ENCODE data around the gene SLC44A3.
A peak's percentile ranks its signal among the peaks of the same experiment; 100 is the strongest.

Gene SLC44A3

GRCh38 chr1:94819945-94820746 lies at the start of gene SLC44A3:
Gene SLC44A3 (plus strand): TSS chr1:94820357. CDS start chr1:94820452, 95 bp downstream.
- DNase-seq, result peak; percentile 15
- ATAC-seq, result peak; percentile 78

GRCh38 chr1:94772230-94772641 lies 47.9 kb upstream of the SLC44A3 start:
- no peak for DNase-seq
- ATAC-seq, result no peak

- ATAC-seq, result no peak
- DNase-seq, result no peak
Measured at GRCh38 chr1:94772845-94773244, 47.3 kb upstream of the SLC44A3 start.

- DNase-seq (no peak), ATAC-seq (no peak)
Measured at GRCh38 chr1:94773296-94773809, 46.8 kb upstream of the SLC44A3 start.

GRCh38 chr1:94773931-94774422 lies 46.2 kb upstream of the SLC44A3 start:
- no peak for ATAC-seq

GRCh38 chr1:94776474-94776873 lies 43.7 kb upstream of the SLC44A3 start:
- DNase-seq (no peak), ATAC-seq (no peak)

More at GRCh38 chr1:94773931-94774422, 46.2 kb upstream of the SLC44A3 start:
- no peak for DNase-seq

GRCh38 chr1:94777281-94777680 lies 42.9 kb upstream of the SLC44A3 start:
- ATAC-seq (no peak), DNase-seq (no peak)

GRCh38 chr1:94778808-94779207 lies 41.3 kb upstream of the SLC44A3 start:
- DNase-seq (no peak), ATAC-seq (no peak)

- no peak for ATAC-seq
- DNase-seq, result no peak
Measured at GRCh38 chr1:94783342-94784189, 36.6 kb upstream of the SLC44A3 start.

GRCh38 chr1:94784190-94784515 lies 36.0 kb upstream of the SLC44A3 start:
- ATAC-seq (no peak), DNase-seq (no peak)

GRCh38 chr1:94787691-94788090 lies 32.5 kb upstream of the SLC44A3 start:
- ATAC-seq (no peak), DNase-seq (no peak)

GRCh38 chr1:94790246-94790645 lies 29.9 kb upstream of the SLC44A3 start:
- DNase-seq (no peak), ATAC-seq (no peak)

- DNase-seq, result no peak
- ATAC-seq, result no peak
Measured at GRCh38 chr1:94790670-94791069, 29.5 kb upstream of the SLC44A3 start.

GRCh38 chr1:94792473-94793295 lies 27.5 kb upstream of the SLC44A3 start:
- no peak for DNase-seq
- peak; percentile 49 for ATAC-seq

- no peak for DNase-seq
- ATAC-seq, result no peak
Measured at GRCh38 chr1:94793296-94793656, 26.9 kb upstream of the SLC44A3 start.

- ATAC-seq, result no peak
- no peak for DNase-seq
Measured at GRCh38 chr1:94795434-94795833, 24.7 kb upstream of the SLC44A3 start.

GRCh38 chr1:94796266-94796665 lies 23.9 kb upstream of the SLC44A3 start:
- ATAC-seq (no peak), DNase-seq (no peak)

- no peak for ATAC-seq
- DNase-seq, result no peak
Measured at GRCh38 chr1:94797291-94797690, 22.9 kb upstream of the SLC44A3 start.

GRCh38 chr1:94798054-94798453 lies 22.1 kb upstream of the SLC44A3 start:
- DNase-seq, result no peak
- no peak for ATAC-seq

- DNase-seq (no peak), ATAC-seq (no peak)
Measured at GRCh38 chr1:94798462-94798861, 21.7 kb upstream of the SLC44A3 start.

- DNase-seq (no peak), ATAC-seq (no peak)
Measured at GRCh38 chr1:94799206-94799605, 21.0 kb upstream of the SLC44A3 start.

- ATAC-seq, result peak; percentile 28
- no peak for DNase-seq
Measured at GRCh38 chr1:94801919-94802546, 18.1 kb upstream of the SLC44A3 start.

All from stimulated activated naive CD8-positive, alpha-beta T cell treated with anti-CD3 and anti-CD28 coated beads, Interleukin-15, Interleukin-2, amounts not matched to agents 100 U/mL and 50 U/mL, for 24 hours (primary cell).